ENCODE data around the gene MCM10.
"Not testable (repeated sequence)": the region's sequence is repeated elsewhere in the genome, so short reads cannot be mapped to it uniquely, and the experiment has no call there.

Gene MCM10

GRCh38 chr10:13241613-13242012, 80.3 kb downstream of the MCM10 start:
- no peak overlapping the region for H3K4me3 ChIP-seq (ENCODE audit: low read depth, low read length)
- TF ChIP-seq MYC (IDR thresholded peaks at IDR 0.05; ENCODE audit: low read depth, low read length) (no peak), POLR2A (IDR thresholded peaks at IDR 0.05; ENCODE audit: extremely low read depth, insufficient read length) (no peak), MAX (IDR thresholded peaks at IDR 0.05; ENCODE audit: low read depth, low read length) (no peak), CTCF (IDR thresholded peaks at IDR 0.05; ENCODE audit: low read depth, low read length) (no peak)

GRCh38 chr10:13242260-13242659, 80.9 kb downstream of the MCM10 start:
- DNase-seq (ENCODE audit: low read depth); H3K4me3 ChIP-seq (ENCODE audit: low read depth, low read length): not testable (repeated sequence)

More at GRCh38 chr10:13241613-13242012, 80.3 kb downstream of the MCM10 start:
- no peak for DNase-seq (ENCODE audit: low read depth)

GRCh38 chr10:13247246-13247645, 85.9 kb downstream of the MCM10 start:
- no peak for TF ChIP-seq CTCF (IDR thresholded peaks at IDR 0.05; ENCODE audit: low read depth, low read length)
- DNase-seq (ENCODE audit: low read depth), result no peak
- H3K4me3 ChIP-seq (ENCODE audit: low read depth, low read length), result no peak overlapping the region

GRCh38 chr10:13247784-13248183, 86.4 kb downstream of the MCM10 start:
- TF ChIP-seq CTCF (IDR thresholded peaks at IDR 0.05; ENCODE audit: low read depth, low read length), result no peak
- TF ChIP-seq MYC (IDR thresholded peaks at IDR 0.05; ENCODE audit: low read depth, low read length), result no peak
- no peak for TF ChIP-seq POLR2A (IDR thresholded peaks at IDR 0.05; ENCODE audit: extremely low read depth, insufficient read length)
- no peak for TF ChIP-seq MAX (IDR thresholded peaks at IDR 0.05; ENCODE audit: low read depth, low read length)
- no peak for DNase-seq (ENCODE audit: low read depth)
- no peak overlapping the region for H3K4me3 ChIP-seq (ENCODE audit: low read depth, low read length)

GRCh38 chr10:13253726-13254125, 92.4 kb downstream of the MCM10 start:
- TF ChIP-seq CTCF (IDR thresholded peaks at IDR 0.05; ENCODE audit: low read depth, low read length) (no peak), POLR2A (IDR thresholded peaks at IDR 0.05; ENCODE audit: extremely low read depth, insufficient read length) (no peak), MAX (IDR thresholded peaks at IDR 0.05; ENCODE audit: low read depth, low read length) (no peak), MYC (IDR thresholded peaks at IDR 0.05; ENCODE audit: low read depth, low read length) (no peak)
- no peak overlapping the region for H3K4me3 ChIP-seq (ENCODE audit: low read depth, low read length)
- DNase-seq (ENCODE audit: low read depth), result no peak

GRCh38 chr10:13256627-13257026, 95.3 kb downstream of the MCM10 start:
- no peak for TF ChIP-seq POLR2A (IDR thresholded peaks at IDR 0.05; ENCODE audit: extremely low read depth, insufficient read length)
- TF ChIP-seq MYC (IDR thresholded peaks at IDR 0.05; ENCODE audit: low read depth, low read length), result no peak
- no peak for TF ChIP-seq MAX (IDR thresholded peaks at IDR 0.05; ENCODE audit: low read depth, low read length)
- TF ChIP-seq CTCF (IDR thresholded peaks at IDR 0.05; ENCODE audit: low read depth, low read length), result no peak
- DNase-seq (ENCODE audit: low read depth), result no peak
- no peak overlapping the region for H3K4me3 ChIP-seq (ENCODE audit: low read depth, low read length)

Data from NB4 (cell line).